Stimulated activated CD4-positive, alpha-beta T cell treated with anti-CD3 and anti-CD28 coated beads, Interleukin-2, amount 100 ng/mL, for 4 hours (primary cell): ENCODE data around the gene LINC00237.

Experiments
- DNase-seq: peaks from one replicate; pipeline ENCODE4 v3.0.0-alpha.2; 2020; ENCODE audit warnings: low read depth

The LINC00237 gene

GRCh38 chr20:21106171-21107017 lies at the start of gene LINC00237:
LINC00237 (minus strand) TSS chr20:21106358.
- DNase-seq, result no peak

DNA sequence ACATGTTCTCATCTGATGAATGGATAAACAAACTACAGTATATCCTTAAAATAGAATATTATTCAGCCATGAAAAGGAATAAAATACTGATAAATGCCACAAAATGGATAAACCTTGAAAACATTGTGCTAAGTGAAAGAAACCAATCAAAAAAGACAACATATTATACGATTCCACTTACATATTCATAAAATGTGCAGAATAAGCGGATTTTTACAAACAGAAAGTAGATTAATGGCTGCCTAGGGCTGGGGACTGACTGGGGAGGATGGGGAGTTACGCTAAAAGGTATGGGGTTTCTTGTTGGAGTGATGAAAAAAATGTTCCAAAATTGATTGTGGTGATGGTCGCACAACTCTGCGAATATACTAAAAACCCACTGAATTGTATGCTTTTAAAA lies 49.1 kb upstream of the LINC00237 start:
- no peak for DNase-seq

DNA sequence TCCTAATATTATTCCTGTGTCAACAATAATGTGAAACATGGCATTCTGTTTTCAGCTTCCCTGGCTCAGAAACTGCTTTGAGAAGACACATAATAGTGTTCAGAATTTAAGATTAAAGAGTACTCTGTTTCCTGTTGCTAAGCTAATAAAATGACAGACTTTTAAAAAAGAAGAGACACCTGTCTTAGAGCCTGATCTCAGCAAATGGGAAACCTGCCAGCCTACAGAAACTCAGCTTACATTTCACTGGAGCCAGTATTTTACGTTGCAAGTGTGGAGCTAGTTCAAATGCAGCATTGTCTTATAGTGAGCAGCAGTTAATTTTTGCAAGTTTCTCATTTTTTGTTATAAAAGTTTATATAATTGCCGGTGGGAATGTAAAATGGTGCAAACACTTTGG lies 48.5 kb upstream of the LINC00237 start:
- no peak for DNase-seq

- no peak for DNase-seq
Observed at GRCh38 chr20:21151791-21152190, 45.6 kb upstream of the LINC00237 start.

- no peak for DNase-seq
Observed at GRCh38 chr20:21149344-21149743, 43.2 kb upstream of the LINC00237 start.

DNA sequence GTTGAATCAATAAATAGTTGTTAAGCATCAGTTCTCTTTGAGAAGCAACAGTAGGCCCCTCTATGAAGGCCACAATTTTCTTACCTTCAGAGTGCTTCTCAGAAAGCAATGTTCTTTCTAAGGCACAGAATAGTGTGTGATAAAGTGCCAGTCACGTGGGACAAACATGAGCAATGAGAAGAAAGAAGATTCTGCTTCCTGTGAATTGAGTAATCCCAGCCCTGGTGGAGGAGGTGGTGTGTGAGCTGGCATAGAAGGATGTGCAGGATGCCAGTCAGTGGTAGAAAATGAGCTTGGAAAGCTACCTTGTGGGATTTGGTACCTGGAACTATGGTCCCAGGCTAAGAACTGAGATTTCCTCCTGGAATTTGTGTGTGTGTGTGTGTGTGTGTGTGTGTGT lies 41.4 kb upstream of the LINC00237 start:
- no peak for DNase-seq

DNA sequence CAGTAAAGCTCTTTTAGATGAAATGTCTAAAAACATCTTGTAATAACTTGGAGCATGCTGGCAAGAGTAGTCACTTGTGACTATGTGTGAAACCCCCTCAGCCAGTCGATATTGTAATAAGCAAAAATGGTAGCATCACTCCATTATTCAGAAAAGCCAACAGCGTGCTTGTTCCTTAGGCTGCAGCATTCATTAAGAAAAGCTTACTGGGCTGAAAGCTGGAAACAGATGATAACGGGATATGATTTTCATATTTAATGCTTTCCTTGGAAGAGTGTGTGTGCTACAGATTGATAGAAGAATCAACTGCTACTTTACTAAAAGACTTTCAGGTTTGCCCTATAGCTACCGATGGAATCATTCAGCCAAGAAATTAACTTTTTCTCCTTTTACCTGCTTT lies 40.1 kb upstream of the LINC00237 start:
- no peak for DNase-seq

- no peak for DNase-seq
Observed at GRCh38 chr20:21145424-21145823, 39.3 kb upstream of the LINC00237 start.

GRCh38 chr20:21143194-21143890 lies 37.2 kb upstream of the LINC00237 start:
- no peak for DNase-seq

GRCh38 chr20:21141825-21142224 lies 35.7 kb upstream of the LINC00237 start:
- no peak for DNase-seq

DNA sequence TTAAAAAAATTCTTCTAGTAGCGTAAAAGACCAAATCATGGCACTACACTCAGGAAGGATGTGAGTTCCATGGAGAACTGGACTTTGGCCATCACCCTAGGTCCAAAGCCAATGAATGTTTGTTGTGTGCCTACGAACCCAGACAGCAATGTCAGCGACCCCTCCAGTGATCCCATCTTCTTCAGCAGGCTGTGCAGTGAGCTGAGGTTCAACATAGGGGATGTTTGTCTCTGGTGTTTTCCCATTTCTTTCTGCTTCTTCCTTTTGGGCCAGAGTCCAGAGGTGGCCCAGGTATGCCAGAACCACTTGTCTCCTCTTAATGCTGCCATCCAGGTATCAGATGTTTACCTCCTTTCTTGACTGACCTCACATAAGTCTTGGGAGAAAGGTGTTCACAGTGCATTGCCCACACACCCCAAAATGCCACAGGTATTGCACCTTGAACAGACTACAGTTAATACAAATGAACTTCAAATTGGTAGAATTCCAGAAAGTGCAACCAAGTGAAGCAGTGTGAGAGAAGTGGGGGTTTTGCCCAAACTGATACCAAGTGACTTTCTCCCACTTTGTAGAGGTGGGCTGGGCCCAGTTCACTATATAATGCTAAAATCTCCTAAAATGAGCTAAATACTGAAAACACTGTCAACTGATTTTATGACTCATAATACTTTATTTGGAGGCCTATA lies 33.9 kb upstream of the LINC00237 start:
- no peak for DNase-seq

DNA sequence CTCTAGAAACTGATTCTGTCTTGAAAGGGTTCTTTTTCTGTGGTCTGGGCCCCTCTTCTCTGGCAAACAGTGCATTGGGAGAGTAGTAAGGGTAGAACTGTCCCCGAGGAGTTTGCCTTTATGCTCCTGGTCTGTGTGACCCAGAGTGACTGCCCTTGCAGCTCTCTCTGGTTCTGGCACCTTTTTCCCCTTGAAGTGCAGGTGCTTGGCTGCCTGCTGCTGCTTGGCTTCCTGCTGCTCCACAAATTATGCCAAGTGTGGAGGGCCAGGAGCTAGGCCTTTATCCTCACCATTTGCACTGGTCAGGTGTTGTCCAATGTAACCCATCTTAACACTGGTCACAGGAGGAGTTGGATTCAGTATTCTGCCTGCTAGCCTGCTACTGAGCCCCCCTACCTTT lies 30.9 kb upstream of the LINC00237 start:
- no peak for DNase-seq

DNA sequence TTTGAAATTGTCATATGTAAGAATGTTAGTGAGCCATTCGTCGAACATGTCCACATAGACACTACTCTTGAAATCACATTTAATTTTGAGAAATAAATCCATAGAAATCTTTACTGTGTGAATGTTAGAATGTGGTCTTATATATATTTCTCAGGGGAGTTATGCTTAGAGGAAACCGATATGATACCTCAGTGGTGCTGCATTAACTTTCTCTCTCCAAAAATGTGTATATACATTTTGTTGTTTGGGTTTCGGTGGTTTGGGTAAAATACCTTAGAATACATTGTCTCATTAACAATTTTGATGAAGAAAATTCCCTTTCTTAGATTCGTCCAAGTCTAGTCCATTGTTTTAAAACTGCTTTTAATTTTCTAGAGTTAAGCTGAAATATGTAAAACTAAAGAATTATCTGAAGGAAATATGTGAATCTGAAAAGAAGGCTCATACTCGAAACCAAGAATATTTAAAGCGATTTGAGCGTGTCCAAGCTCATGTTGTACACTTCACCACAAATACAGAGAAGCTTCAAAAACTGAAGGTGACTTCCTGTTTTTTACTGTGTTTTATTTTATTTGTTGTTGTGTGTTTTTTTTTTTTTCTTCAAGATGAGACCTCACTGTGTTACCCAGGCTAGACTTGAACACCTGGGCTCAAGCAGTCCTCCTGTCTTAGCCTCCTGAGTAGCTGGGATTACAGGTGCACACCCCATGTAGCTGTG lies 30.0 kb upstream of the LINC00237 start:
- DNase-seq, result no peak

- DNase-seq, result no peak
Observed at GRCh38 chr20:21134883-21135493, 28.8 kb upstream of the LINC00237 start.

- DNase-seq, result no peak
Observed at GRCh38 chr20:21133917-21134622, 27.9 kb upstream of the LINC00237 start.

DNA sequence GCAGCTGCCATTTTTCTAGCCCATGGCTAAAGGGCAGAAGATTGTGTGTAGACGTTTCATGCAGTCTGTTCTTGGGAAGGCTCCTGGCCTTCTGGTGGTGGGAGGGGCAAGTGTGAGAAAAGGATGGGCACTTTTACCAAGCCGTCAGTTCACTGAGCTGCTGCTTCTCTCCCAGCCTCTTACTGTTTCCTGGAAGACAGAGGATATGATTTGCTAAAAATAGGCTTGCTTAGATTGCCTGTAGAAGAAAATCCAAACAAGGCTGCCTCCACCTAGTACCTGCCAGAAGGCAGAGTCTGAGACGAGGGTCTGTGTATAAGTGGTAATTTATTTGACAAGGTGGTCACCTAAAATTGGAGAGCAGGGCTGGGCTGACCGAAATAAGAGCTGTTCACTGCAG lies 27.2 kb upstream of the LINC00237 start:
- DNase-seq, result no peak

DNA sequence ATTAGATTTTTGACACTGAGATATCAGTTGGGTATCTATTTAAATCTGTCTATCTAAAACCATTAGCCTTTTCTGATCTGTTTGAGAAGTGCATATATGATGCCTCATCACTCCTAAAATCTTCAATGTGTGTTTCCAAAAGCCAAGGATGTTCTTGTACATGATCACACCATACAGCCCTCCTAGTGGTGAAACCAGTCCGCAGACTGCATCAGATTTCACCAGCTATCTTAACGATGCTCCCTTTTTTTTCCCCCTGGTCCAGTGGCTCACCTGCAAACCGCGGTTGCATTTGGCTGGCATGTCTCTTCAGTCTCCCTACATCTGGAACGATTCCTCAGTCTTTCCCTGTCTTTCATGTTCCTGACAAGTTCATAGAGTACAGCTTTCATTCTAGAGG lies 23.7 kb upstream of the LINC00237 start:
- no peak for DNase-seq

GRCh38 chr20:21127201-21127981 lies 21.2 kb upstream of the LINC00237 start:
- no peak for DNase-seq

- DNase-seq, result no peak
Observed at GRCh38 chr20:21126581-21126870, 20.4 kb upstream of the LINC00237 start.

GRCh38 chr20:21125849-21126580 lies 19.9 kb upstream of the LINC00237 start, which contains the start of gene KIZ:
KIZ (plus strand) TSS chr20:21126082; CDS start chr20:21126116, 34 bp downstream.
- DNase-seq, result peak; percentile 96
